A673 (cell line): ENCODE measurements around the gene IFT20. TPM values are rescaled to one million over a fixed set of nuclear protein-coding genes. Genes with fewer than 3 reads are reported as not detected.

Experiments used
- BruUV-seq: library from RNA; stranded (reverse); fragments of 400-500 nt; replicated peaks from 2 replicates; lab custom pipeline; 2021; lab: Mats Ljungman, UMichigan
- CTCF ChIA-PET: fragments of 300-600 bp; sonication (Branson Sonifier 250); formaldehyde crosslinking; loops from one replicate; lab custom pipeline; 2022; ENCODE audit warnings: antibody characterized with exemption; lab: Charles Lee
- POLR2A ChIA-PET: fragments of 300-600 bp; sonication (Branson Sonifier 250); formaldehyde crosslinking; loops from one replicate; lab custom pipeline; 2022; ENCODE audit warnings: antibody characterized with exemption; ENCODE audit not compliant: low non-redundant PET; lab: Charles Lee
- DNase-seq: peaks from one replicate; pipeline ENCODE4 v3.0.0-alpha.2; 2015; ENCODE audit warnings: low spot score
- H3K27ac ChIP-seq: fragments of 200-600 bp; sonication (generic); 2 replicates; pipeline ENCODE4 v1.5.1; 2016; ENCODE audit warnings: mixed run types, low read depth, mild to moderate bottlenecking, mixed read lengths, antibody characterized with exemption, low read length; ENCODE audit not compliant: poor library complexity, severe bottlenecking
- H3K27me3 ChIP-seq: fragments of 200-600 bp; sonication (generic); replicated peaks from 2 replicates; pipeline ENCODE4 v1.6.1; 2017; ENCODE audit warnings: mixed run types, low read depth, mild to moderate bottlenecking, mixed read lengths, antibody characterized with exemption, low read length; ENCODE audit not compliant: insufficient read depth, poor library complexity
- H3K36me3 ChIP-seq: fragments of 200-600 bp; sonication (generic); 2 replicates; pipeline ENCODE4 v1.6.1; 2016; ENCODE audit warnings: mixed run types, mild to moderate bottlenecking, mixed read lengths, antibody characterized with exemption, low read length; ENCODE audit not compliant: insufficient read depth, poor library complexity, severe bottlenecking
- H3K4me1 ChIP-seq: fragments of 200-600 bp; sonication (generic); 2 replicates; pipeline ENCODE4 v1.6.1; 2017; ENCODE audit warnings: mixed run types, mild to moderate bottlenecking, mixed read lengths, antibody characterized with exemption, low read length; ENCODE audit not compliant: insufficient read depth, poor library complexity, severe bottlenecking
- H3K4me3 ChIP-seq: fragments of 200-600 bp; sonication (generic); 2 replicates; pipeline ENCODE4 v1.5.1; 2016; ENCODE audit warnings: low read depth, mixed run types, mild to moderate bottlenecking, mixed read lengths, low read length; ENCODE audit not compliant: poor library complexity, severe bottlenecking
- H3K9me3 ChIP-seq: fragments of 200-600 bp; sonication (generic); 2 replicates; pipeline ENCODE4 v1.6.1; 2016; ENCODE audit warnings: mixed run types, low read depth, mild to moderate bottlenecking, mixed read lengths, antibody characterized with exemption, low read length; ENCODE audit not compliant: poor library complexity, severe bottlenecking
- EZH2 ChIP-seq: fragments of 200-600 bp; sonication (generic); IDR thresholded peaks from 2 replicates; pipeline ENCODE4 v1.6.1; 2017; ENCODE audit warnings: borderline replicate concordance, low read depth, mild to moderate bottlenecking, mixed read lengths, antibody characterized with exemption, low read length; ENCODE audit not compliant: poor library complexity, severe bottlenecking
- intact Hi-C: fragments of 100-400 bp; cut with micrococcal nuclease; formaldehyde crosslinking; loops from one replicate; pipeline ENCODE4 v1.10.0; 2022; ENCODE audit not compliant: unreplicated experiment
- total RNA-seq: library from RNA; stranded (reverse); gene quantifications from 2 replicates; pipeline ENCODE4 v1.2.3, GENCODE V29; 2021
- TF ChIP-seq, protein P1 (sequence below): fragments of 300-800, 200-600 bp; sonication (generic); conservative IDR thresholded peaks from 2 replicates; pipeline ENCODE4 v1.5.1; 2017; ENCODE audit warnings: low read depth, mild to moderate bottlenecking, antibody characterized with exemption, low read length, moderate library complexity, mixed read lengths

IFT20 gene
- total RNA-seq, 1 experiment from 2014 or later, result 21.5 TPM

DNA sequence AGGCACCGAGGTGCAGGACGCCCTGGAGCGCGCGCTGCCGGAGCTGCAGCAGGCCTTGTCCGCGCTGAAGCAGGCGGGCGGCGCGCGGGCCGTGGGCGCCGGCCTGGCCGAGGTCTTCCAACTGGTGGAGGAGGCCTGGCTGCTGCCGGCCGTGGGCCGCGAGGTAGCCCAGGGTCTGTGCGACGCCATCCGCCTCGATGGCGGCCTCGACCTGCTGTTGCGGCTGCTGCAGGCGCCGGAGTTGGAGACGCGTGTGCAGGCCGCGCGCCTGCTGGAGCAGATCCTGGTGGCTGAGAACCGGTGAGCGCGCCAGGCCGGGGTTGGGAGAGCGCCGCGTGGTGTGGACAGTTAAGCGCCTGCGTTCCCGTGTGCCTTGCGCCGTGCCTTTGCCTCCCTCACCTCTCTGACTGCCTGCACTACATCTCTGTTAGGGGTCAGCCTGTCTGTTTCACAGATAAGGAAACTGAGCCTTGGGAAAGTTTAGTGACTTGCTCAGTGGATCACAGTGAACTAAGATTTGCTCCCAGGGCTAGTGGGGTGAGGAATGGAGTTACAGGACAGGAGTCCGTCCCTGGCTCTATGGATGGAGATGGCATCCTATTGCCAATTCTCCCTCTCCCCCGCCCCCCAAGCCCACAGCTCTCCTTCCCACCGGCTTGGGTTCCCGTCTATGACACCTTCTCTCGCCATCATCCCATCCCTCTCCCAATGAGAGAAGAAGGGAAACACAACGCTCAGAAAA is 37.1 kb upstream of the IFT20 start:
- POLR2A ChIA-PET, result interaction anchor here (1.3 kb wide), 1 partner anchor 15 kb away, joined by 3 read pairs; a partner anchor contains a TSS
- no TSS peak for BruUV-seq
- TF ChIP-seq, protein P1, sequence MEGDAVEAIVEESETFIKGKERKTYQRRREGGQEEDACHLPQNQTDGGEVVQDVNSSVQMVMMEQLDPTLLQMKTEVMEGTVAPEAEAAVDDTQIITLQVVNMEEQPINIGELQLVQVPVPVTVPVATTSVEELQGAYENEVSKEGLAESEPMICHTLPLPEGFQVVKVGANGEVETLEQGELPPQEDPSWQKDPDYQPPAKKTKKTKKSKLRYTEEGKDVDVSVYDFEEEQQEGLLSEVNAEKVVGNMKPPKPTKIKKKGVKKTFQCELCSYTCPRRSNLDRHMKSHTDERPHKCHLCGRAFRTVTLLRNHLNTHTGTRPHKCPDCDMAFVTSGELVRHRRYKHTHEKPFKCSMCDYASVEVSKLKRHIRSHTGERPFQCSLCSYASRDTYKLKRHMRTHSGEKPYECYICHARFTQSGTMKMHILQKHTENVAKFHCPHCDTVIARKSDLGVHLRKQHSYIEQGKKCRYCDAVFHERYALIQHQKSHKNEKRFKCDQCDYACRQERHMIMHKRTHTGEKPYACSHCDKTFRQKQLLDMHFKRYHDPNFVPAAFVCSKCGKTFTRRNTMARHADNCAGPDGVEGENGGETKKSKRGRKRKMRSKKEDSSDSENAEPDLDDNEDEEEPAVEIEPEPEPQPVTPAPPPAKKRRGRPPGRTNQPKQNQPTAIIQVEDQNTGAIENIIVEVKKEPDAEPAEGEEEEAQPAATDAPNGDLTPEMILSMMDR, result no peak
- TF ChIP-seq EZH2, result no peak
- intact Hi-C loops, result no loop called here
- Histone ChIP-seq H3K9me3 (no peaks in the 10 kb centered on the region), H3K27ac (peak overlapping the region; percentile 64), H3K27me3 (no peaks in the 10 kb centered on the region), H3K36me3 (no peaks in the 10 kb centered on the region), H3K4me3 (peak overlapping the region; percentile 87), H3K4me1 (peaks cover 17% of the 10 kb centered on the region)
- DNase-seq, result peak; percentile 53
- CTCF ChIA-PET, result no interaction called here

DNA sequence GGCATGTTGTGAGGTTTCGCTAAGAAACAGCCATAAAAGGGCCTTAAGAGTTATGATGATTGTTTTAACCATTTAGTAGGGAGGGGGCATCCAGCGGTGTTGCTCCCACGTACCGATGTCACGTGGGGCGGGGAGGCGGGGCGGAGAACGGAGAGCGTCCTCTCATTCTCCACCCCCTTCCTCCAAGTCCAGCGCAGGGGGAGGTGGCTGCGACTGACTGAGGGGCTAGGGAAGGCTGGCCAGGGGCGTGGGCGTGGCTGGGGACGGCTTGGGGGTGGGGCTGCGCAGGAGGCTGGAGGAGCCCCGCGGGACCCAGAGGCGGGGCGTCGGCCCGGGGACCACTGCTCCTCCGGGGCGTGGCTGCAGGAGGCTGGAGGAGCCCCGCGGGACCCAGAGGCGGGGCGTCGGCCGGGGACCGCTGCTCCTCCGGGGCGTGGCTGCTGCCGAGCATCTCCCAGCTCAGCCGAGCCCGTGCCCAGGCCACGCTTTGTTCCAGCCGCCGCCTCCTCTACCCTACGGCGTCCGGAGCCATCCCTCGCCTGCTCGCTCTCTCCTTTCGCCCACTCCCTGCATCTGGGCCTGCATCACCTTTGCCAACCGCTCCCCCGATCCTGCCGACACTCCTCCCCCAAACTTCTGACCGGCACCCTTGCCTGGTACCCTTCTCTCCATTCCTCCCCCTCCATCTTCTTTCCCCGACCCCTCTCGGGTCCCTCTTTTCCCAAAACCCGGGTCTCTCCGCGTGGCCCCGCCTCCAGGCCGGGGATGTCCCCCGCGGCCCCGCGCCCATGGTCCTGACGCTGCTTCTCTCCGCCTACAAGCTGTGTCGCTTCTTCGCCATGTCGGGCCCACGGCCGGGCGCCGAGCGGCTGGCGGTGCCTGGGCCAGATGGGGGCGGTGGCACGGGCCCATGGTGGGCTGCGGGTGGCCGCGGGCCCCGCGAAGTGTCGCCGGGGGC is 36.3 kb upstream of the IFT20 start, which contains the start of gene SARM1:
SARM1 (plus strand) TSS at position 450 of the 958 bp plus-strand sequence; CDS start at position 789, 339 bp downstream.
- Histone ChIP-seq H3K27me3 (no peaks in the 10 kb centered on the region), H3K9me3 (no peaks in the 10 kb centered on the region), H3K4me1 (peaks cover 17% of the 10 kb centered on the region), H3K36me3 (no peaks in the 10 kb centered on the region), H3K4me3 (peak within 1 kb of the TSS; percentile 87), H3K27ac (peak within 1 kb of the TSS; percentile 64)
- TF ChIP-seq EZH2, result no peak
- TF ChIP-seq, protein P1, result no peak
- ChIA-PET POLR2A (interaction anchor here (1.3 kb wide), 1 partner anchor 14 kb away, joined by 3 read pairs; a partner anchor contains a TSS), CTCF (no interaction called here)
- DNase-seq, result peak; percentile 98
- BruUV-seq, result no TSS peak
- intact Hi-C loops, result no loop called here

DNA sequence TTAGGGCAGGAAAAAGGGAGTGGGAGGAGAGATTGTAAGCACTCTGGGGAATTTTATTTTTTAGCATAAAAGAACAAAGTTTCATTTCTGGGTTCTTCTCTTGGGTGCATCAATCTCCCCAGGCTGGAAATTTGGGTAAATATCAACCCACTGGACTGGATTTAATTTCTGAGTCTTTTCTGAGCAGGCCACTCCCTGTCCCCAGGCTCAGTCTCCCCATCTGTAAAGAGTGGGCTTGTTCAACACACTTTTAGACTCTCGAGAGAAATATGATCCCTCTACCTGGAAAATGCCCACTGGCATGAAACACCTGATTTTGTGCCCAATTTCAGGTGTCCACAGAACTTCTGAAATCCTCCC is 35.5 kb upstream of the IFT20 start:
- intact Hi-C loops, result no loop called here
- Histone ChIP-seq H3K9me3 (no peaks in the 10 kb centered on the region), H3K4me1 (peaks cover 17% of the 10 kb centered on the region), H3K27ac (peak overlapping the region; percentile 47), H3K4me3 (peak overlapping the region; percentile 87), H3K27me3 (no peaks in the 10 kb centered on the region), H3K36me3 (no peaks in the 10 kb centered on the region)
- CTCF ChIA-PET, result no interaction called here
- POLR2A ChIA-PET, result no interaction called here
- BruUV-seq, result no TSS peak
- TF ChIP-seq, protein P1, result no peak
- TF ChIP-seq EZH2, result no peak
- no peak for DNase-seq
